HG03457 (cell line): ENCODE data around the gene CYP4F3.
"Not testable (repeated sequence)": the region's sequence is repeated elsewhere in the genome, so short reads cannot be mapped to it uniquely, and the experiment has no call there.

Experiments used
- ATAC-seq: cut with Tn5 transposase; IDR thresholded peaks from one replicate; pipeline ENCODE4 v1.9.1; 2021; ENCODE audit warnings: moderate number of reproducible peaks; ENCODE audit not compliant: unreplicated experiment

CYP4F3 gene, protein sequence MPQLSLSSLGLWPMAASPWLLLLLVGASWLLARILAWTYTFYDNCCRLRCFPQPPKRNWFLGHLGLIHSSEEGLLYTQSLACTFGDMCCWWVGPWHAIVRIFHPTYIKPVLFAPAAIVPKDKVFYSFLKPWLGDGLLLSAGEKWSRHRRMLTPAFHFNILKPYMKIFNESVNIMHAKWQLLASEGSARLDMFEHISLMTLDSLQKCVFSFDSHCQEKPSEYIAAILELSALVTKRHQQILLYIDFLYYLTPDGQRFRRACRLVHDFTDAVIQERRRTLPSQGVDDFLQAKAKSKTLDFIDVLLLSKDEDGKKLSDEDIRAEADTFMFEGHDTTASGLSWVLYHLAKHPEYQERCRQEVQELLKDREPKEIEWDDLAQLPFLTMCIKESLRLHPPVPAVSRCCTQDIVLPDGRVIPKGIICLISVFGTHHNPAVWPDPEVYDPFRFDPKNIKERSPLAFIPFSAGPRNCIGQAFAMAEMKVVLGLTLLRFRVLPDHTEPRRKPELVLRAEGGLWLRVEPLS

DNA sequence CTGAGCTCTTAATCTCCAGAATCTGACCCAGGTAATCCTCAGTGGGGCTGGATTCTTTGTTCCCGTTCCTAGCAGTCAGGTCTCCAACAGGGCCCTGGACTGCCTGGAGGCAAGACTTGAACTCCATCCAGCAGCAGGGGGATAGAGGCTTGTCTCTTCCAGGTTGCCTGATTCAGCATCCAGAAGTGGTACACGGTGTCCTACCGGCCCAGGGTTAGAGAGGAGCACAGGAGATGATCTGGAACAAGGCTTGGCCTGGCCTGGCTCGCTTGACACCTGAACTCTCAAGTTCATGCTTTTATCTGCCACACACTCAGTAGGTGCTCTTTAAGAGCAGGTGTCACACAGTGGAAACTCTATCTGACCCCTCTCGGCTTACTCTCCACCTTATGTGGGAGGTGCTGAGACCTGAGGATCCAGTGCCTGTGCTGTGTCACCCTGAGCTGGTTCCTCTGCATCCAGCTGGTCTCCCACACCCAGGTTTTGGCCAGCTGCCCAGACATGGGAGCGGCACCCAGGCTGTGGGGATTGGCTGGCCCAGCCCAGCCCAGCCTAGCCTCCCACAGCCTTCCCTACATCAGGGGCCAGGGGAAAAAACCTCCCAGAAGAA lies at the start of gene CYP4F3:
Gene CYP4F3, plus strand, starts transcription at position 604 of the 610 bp plus-strand sequence. CDS start 519 bp downstream, outside the sequence.
- ATAC-seq = no peak

DNA sequence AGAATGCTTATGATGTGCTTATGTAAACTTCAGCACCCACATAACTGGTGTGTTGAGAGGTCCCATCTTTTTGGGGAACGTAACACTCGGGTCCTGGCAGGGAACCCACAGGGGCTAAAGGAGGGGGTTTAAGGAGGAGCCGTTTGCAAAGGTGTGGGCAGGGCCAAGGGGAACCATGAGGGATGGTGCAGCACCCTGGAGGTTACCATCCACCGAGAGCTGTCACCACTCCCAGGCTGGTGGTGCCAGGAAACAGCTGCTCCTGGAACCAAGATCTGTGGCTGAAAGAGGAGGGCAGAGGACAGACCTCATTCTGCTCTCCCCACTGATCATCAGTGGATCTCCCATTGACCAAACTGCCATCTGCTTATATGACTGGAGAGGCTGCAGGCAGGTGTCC lies 48.9 kb upstream of the CYP4F3 start:
- no peak for ATAC-seq

DNA sequence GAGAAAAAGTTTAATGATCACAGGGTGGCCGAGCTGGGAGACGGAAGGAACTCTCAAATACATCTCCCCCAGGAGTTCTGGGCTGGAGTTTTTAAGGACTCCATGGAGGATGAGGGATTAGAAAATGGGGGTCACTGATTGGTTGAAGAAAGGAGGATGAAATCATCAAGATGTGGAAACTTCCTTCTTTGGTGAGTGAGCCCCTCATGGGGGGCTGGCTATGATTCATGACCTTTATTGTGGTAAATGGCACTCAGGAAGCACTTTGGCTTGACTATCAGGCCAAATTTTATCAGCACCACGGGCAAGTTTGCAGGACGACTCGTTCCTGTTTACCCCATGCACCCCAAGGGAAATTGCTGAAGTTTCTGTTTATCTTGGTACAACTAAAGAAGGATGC lies 48.2 kb upstream of the CYP4F3 start:
- ATAC-seq = not testable (repeated sequence)

DNA sequence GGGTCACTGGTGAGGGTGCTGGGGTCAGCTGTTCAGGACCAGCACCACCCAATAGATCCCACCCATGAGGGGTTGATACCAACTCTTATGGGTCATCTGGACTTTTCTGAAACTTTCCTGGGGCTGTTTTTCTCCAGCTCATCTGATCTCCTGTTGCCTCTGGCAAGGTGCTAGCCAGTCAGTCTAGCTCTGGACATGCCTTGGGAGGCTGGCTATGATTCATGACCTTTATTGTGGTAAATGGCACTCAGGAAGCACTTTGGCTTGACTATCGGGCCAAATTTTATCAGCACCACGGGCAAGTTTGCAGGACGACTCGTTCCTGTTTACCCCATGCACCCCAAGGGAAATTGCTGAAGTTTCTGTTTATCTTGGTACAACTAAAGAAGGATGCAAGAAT lies 46.9 kb upstream of the CYP4F3 start:
- ATAC-seq = not testable (repeated sequence)

DNA sequence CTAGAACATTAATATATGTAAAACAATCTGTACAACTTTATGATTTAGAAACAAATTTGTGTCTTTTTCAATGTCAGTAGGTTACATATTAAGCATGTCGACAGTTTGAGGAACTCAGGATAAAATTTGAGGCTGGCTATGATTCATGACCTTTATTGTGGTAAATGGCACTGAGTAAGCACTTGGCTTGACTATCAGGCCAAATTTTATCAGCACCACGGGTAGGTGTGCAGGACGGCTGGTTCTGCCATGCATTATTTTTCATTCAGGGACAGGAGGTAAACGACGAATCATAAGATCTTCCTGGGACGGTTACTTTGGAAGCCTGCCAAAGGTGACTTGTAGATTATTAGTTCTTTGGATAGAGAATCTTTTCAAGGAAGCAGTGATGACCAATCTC lies 45.6 kb upstream of the CYP4F3 start:
- no peak for ATAC-seq

DNA sequence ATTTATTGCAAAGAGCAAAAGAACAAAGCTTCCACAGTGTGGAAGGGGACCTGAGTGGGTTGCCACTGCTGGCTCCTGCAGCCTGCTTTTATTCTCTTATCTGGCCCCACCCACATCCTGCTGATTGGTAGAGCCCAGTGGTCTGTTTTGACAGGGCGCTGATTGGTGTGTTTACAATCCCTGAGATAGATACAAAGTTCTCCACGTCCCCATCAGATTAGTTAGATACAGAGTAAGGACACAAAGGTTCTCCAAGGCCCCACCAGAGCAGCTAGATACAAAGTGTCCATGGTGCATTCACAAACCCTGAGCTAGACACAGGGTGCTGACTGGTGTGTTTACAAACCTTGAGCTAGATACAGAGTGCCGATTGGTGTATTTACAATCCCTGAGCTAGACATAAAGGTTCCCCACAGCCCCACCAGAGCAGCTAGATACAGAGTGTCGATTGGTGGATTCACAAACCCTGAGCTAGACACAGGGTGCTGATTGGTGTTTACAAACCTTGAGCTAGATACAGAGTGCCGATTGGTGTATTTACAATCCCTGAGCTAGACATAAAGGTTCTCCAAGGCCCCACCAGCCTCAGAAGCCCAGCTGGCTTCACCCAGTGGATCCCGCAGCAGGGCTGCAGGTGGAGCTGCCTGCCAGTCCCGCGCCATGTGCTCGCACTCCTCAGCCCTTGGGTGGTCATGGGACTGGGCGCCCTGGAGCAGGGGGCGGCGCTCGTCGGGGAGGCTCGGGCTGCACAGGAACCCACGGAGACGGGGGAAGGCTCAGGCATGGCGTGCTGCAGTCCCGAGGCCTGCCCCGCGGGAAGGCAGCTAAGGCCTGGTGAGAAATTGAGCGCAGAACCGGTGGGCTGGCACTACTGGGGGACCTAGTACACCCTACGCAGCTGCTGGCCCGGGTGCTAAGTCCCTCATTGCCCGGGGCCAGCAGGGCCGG lies 32.4 kb upstream of the CYP4F3 start:
- not testable (repeated sequence) for ATAC-seq

DNA sequence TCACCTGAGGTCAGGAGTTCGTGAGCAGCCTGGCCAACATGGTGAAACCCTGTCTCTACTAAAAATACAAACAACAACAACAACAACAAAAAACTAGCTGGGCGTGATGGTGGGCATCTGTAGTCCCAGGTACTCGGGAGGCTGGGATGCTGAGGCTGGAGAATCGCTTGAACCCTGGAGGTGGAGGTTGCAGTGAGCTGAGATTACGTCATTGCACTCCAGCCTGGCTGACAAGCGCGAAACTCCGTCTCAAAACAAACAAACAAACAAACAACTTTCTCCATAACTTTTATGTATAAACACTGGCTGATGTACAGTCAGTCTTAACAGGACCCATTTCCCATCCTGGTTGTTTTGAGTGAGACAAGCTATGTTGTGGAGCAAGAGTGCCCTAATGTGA lies 31.4 kb upstream of the CYP4F3 start:
- no peak for ATAC-seq

DNA sequence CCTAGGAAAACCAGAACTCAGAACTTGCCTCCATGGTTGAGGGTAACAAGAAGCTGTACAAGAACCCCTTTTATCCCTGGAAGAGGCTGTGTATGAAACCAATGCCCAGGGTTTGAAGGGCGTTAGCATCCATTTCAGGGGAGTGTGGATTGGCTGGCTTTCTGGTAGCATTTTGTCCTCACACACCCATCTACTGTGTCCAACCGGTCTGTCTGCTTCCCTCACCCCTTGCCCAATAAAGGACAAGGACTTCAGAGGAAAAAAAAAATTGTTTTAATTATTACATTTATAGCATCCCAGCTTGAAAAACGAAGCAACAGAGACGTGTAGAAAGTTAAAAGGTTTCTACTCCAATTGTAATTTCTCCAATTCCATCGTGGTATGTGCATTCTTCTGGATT lies 28.4 kb upstream of the CYP4F3 start:
- no peak for ATAC-seq

DNA sequence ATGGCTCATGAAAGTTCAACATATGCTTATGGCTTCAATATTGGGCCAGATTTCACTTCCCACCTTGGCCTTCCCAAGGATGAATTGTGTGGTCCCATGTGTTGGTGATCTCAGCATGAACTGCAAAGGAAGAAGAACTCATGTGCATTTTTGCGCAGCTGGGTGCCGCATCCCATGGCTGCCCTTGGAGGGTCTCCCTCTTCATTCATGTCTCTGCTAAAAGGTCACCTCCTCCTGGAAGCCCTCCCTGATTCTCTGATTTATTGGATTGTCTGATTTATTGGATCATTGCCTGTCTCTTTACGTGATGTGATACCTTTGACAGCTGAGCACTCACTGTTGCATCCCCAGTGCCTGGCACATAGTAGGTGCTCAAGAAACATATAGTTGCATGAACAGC lies 27.4 kb upstream of the CYP4F3 start:
- ATAC-seq = no peak

DNA sequence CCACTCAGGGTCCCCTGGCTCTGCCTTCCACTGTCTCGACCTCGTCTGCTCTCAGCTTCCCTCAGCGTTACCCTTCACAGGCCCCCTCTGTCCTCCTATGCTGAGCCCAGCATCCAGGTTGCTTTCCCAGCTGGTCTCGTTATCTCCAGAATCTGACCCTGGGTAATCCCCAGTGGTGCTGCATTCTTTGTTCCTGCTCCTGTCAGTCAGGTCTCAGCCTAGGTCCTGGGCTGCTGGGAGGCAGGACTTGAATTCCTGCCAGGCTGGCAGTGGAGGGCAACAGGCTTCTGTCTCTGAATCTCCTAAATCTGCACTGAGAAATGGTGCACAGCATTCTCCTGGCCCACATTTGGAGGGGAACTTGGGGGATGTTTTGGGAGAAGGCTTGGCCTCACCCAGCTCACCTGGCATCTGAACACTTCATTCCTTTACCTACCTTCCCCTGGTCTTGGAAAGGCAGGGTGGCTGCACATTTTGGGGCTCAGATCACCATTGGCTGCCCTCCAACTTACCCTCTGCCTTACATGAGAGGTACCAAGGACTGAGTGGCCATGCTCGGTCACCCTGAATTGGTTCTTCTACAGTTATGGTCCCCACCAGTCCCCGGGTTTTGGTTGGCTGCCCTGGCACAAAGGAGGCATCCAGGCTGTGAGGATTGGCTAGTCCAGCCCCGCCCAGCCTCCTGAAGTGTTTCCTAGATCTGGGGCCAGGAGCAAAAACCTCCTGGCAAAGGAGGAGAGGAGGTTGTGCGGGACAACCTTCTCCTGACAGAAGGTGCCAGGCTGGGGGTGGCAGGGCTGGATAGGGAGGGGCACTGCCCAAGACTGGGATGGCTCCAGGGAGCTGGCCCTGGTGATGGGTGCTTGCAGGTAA lies 26.0 kb upstream of the CYP4F3 start, which contains the start of gene CYP4F8:
Gene CYP4F8, plus strand, starts transcription at position 712 of the 873 bp plus-strand sequence. CDS start 399 bp downstream, outside the sequence.
- no peak for ATAC-seq

DNA sequence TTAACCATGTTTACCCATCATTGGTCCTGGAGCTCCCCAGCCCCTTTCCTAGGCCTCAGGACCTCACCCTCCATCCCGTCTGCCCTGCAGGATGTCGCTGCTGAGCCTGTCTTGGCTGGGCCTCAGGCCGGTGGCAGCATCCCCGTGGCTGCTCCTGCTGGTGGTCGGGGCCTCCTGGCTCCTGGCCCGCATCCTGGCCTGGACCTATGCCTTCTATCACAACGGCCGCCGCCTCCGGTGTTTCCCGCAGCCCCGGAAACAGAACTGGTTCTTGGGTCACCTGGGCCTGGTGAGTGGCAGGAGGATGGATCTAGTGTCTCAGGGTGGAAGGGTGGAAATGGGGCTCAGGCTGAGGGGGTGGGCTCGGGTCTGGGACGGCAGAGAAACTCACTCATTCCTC lies 25.2 kb upstream of the CYP4F3 start:
- no peak for ATAC-seq

DNA sequence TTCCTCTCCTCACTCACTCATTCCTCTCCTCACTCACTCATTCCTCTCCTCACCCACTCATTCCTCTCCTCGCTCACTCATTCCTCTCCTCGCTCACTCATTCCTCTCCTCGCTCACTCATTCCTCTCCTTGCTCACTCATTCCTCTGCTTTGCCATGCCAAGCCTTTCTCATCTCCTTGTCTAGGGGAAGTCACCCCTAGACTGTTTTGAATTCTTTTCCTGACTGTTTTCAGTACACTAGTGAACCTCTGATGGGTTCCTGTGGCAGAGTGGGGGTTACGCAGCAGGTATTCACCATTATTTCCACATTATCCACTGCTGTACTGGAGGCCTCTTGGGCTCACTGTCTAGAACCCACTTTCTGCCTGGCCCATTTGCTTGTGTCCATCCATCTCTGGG lies 24.5 kb upstream of the CYP4F3 start:
- ATAC-seq = no peak

DNA sequence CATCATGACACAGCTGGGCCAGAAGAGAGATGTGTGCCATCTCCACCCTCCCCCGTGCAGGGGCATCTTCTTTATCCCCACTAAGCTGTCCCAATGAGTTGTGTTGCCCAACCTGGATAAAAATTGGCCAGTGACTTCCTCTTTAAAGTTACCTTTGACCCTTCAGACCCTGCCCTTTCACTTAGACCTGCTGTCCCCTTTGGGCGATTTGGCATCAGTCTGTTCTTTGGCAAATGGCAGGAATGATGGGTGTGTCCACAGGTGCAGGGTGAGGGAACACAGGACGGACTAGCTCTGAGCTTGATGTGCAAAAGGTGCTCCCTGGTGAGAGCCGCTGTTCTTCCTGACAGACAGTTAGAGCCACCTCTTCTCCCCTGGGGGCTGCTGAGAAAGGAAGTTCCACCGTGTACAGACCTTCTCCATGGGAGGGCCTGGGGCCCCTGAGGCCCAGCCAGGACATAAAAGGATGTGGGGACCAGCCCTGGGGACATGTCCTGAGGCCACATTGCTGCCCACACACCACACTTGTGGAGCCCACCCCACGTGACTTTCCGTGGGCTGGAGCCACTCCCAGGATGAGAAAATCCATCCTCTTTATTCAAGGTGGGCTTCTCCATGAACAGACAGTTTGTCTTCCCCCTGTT lies 23.9 kb upstream of the CYP4F3 start:
- ATAC-seq = no peak

DNA sequence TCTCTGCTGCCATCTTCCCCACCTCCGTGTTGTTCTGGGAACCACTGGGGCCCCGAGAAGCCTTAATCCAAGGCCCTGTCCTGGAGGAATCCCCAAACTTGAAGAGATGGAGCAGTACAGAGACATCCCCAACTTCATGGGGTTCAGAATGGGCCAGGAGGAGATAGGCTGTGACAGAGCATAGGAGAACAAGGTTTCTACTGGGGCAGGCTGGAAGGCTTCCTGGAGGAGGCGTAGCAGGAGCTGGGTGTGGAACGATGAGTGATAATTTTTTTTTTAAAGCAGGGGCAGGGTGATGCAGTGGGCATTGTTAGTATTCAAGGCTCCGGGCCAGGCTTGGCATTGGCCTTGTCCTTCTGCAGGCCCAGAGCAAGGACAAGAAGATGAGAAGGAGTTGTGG lies 22.4 kb upstream of the CYP4F3 start:
- ATAC-seq = no peak

DNA sequence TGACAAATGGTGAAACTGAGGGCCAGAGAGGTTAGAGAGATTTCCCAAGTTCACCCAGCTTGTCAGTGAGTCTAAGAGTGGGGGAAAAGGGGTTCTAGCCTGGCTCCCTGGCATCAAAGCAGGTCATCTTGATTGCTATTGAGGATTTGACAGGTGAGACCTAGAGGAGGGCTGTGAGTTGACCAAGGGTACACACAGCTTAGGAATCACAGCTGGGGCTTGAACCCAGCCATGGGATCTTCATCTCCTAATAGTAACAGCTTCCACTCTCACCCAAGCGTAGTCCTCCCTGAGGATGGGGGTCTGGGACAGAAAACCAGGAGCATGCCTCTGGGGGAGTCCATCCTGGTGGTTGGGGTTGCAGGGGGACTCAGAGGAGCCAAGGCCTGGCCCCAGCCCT lies 18.9 kb upstream of the CYP4F3 start:
- ATAC-seq = no peak

DNA sequence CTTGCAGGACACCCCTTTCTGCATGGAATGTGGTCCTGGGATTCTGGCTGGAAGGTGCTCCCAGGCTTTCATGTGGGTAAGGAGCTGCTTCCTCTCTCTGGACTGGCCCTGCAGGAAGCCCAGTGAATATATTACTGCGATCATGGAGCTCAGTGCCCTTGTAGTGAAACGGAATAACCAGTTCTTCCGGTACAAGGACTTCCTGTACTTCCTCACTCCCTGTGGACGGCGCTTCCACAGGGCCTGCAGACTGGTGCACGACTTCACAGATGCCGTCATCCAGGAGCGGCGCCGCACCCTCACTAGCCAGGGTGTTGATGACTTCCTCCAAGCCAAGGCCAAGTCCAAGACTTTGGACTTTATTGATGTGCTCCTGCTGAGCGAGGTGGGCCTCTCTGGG lies 17.7 kb upstream of the CYP4F3 start:
- ATAC-seq = no peak

DNA sequence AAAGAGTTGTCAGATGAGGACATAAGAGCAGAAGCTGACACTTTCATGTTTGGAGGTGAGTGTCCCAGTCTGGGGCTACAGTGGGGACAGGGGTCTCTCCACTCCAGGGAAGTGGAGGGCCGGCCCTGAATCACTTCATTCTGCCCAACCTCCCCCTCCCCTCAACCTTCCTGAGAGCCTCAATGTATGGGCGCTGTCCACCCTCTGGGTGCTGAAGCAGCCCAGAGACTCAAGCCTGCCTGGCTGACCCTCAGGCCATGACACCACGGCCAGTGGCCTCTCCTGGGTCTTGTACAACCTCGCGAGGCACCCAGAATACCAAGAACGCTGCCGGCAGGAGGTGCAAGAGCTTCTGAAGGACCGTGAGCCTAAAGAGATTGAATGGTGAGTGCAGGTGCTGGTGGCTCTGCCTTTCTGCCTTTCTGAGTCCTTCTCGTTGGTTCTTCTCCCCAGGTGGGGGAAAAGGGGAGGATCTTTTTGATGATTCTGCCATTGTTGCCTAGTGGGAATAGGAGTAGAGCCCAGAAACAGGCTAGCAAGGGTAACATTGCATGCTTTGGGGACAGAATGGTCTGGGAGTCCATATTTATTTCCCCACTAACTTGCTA lies 16.9 kb upstream of the CYP4F3 start:
- no peak for ATAC-seq

DNA sequence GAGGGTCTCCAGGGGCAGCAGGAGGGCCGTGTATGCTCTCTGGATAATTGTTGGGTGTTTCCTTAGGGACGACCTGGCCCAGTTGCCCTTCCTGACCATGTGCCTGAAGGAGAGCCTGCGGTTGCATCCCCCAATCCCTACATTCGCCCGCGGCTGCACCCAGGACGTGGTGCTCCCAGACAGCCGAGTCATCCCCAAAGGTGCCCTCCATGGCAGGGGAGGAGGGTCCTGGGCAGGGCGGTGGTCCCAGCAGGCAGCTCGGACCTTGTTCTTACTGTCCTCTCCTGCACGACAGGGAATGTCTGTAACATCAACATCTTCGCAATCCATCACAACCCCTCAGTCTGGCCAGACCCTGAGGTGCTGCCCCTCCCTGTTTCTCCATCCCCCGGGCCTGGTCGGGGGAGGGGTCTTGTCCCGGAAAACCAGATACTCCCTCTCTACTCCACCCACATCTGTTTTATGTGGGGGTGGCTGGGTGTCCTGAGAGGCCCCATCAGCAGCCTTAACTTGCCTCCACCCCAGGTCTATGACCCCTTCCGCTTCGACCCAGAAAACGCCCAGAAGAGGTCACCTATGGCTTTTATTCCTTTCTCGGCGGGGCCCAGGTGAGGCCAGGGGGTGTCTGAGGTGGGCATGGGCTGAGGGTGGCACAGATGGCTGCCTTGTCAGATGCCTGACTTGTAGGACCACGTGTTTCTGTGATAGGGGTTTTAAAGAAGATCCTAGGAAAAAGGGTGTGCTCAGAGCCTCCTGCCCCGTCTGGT lies 12.3 kb upstream of the CYP4F3 start:
- ATAC-seq = no peak
